ENCODE measurements around the gene UBE2Q2.
"Not testable (repeated sequence)": the region's sequence is repeated elsewhere in the genome, so short reads cannot be mapped to it uniquely, and the experiment has no call there.

Gene UBE2Q2

GRCh38 chr15:75827691-75828090 lies 15.6 kb upstream of the UBE2Q2 start:
- no peak for DNase-seq

- no peak for DNase-seq
Observed at GRCh38 chr15:75828429-75828828, 14.8 kb upstream of the UBE2Q2 start.

- no peak for DNase-seq
Observed at GRCh38 chr15:75830910-75831805, 12.1 kb upstream of the UBE2Q2 start.

GRCh38 chr15:75831806-75832102 lies 11.5 kb upstream of the UBE2Q2 start:
- DNase-seq = no peak

- no peak for DNase-seq
Observed at GRCh38 chr15:75832114-75832513, 11.1 kb upstream of the UBE2Q2 start.

GRCh38 chr15:75834021-75834420 lies 9.2 kb upstream of the UBE2Q2 start:
- no peak for DNase-seq

GRCh38 chr15:75835990-75836958 lies 7.0 kb upstream of the UBE2Q2 start:
- DNase-seq = peak; percentile 27

GRCh38 chr15:75836959-75837334 lies 6.3 kb upstream of the UBE2Q2 start:
- peak; percentile 88 for DNase-seq

- no peak for DNase-seq
Observed at GRCh38 chr15:75840659-75841058, 2.6 kb upstream of the UBE2Q2 start.

GRCh38 chr15:75841626-75842025 lies 1.6 kb upstream of the UBE2Q2 start:
- no peak for DNase-seq

GRCh38 chr15:75843678-75844581 lies 683 bp downstream of the UBE2Q2 start:
- peak; percentile 57 for DNase-seq

- DNase-seq = no peak
Observed at GRCh38 chr15:75844629-75845335, 1.5 kb downstream of the UBE2Q2 start.

- no peak for DNase-seq
Observed at GRCh38 chr15:75849167-75849566, 5.9 kb downstream of the UBE2Q2 start.

- DNase-seq = no peak
Observed at GRCh38 chr15:75850708-75851107, 7.5 kb downstream of the UBE2Q2 start.

GRCh38 chr15:75851566-75851965 lies 8.3 kb downstream of the UBE2Q2 start:
- DNase-seq = peak; percentile 20

GRCh38 chr15:75857886-75858285 lies 14.6 kb downstream of the UBE2Q2 start:
- DNase-seq = no peak

GRCh38 chr15:75861750-75862402 lies 18.6 kb downstream of the UBE2Q2 start:
- DNase-seq = no peak

- no peak for DNase-seq
Observed at GRCh38 chr15:75862796-75863195, 19.5 kb downstream of the UBE2Q2 start.

- no peak for DNase-seq
Observed at GRCh38 chr15:75864213-75865059, 21.2 kb downstream of the UBE2Q2 start.

- not testable (repeated sequence) for DNase-seq
Observed at GRCh38 chr15:75866045-75866444, 22.8 kb downstream of the UBE2Q2 start.

GRCh38 chr15:75866916-75867315 lies 23.7 kb downstream of the UBE2Q2 start:
- no peak for DNase-seq

Data from inflammatory macrophage treated with lipopolysaccharide for 4 hours (primary cell).